Gastroesophageal sphincter (tissue), 4 donors: Measurements from ENCODE around the gene DNAJC25. TPM values are rescaled to one million over a fixed set of nuclear protein-coding genes. Genes with fewer than 3 reads are reported as not detected.
A peak's percentile ranks its signal among the peaks of the same experiment; 100 is the strongest.

ENCODE experiments used
- ATAC-seq: fragments of 150-250 bp; one replicate; pipeline ENCODE4 v1.9.1; 2016; ENCODE audit warnings: mild to moderate bottlenecking, moderate library complexity
- H3K27ac ChIP-seq, 4 donors: fragments of 200-600 bp; sonication (generic) in 3 of 4; 1 replicate in 3 of 4; 2 replicates in 1 of 4; pipeline ENCODE4 v1.5.1; 2016 to 2019
- H3K27me3 ChIP-seq: fragments of 200-600 bp; sonication (generic); one replicate; pipeline ENCODE4 v1.5.1; 2019
- H3K36me3 ChIP-seq, 2 donors: fragments of 200-600 bp; sonication (generic); one replicate each; pipeline ENCODE4 v1.5.1; 2019; ENCODE audit warnings: control low read depth in 1 of 2
- H3K4me1 ChIP-seq, 3 donors: fragments of 200-600 bp; sonication (generic); 1 replicate in 2 of 3; 2 replicates in 1 of 3; pipeline ENCODE4 v1.5.1; 2016 to 2019; ENCODE audit warnings: control low read depth in 2 of 3
- H3K4me3 ChIP-seq, 2 donors: fragments of 200-600 bp; sonication (generic); one replicate each; pipeline ENCODE4 v1.5.1; 2019; ENCODE audit warnings: mild to moderate bottlenecking in 1 of 2, moderate library complexity in 1 of 2
- H3K9me3 ChIP-seq, 3 donors: fragments of 200-600 bp; sonication (generic); one replicate each; pipeline ENCODE4 v1.5.1; 2017 to 2019; ENCODE audit warnings: control low read depth in 2 of 3
- CTCF ChIP-seq, 4 experiments: fragments of 200-600 bp in 2 of 4; fragments of 450-650 bp in 2 of 4; sonication (generic) in 1 of 4; IDR thresholded peaks; one replicate each; pipeline ENCODE4 v1.5.1; 2017 to 2019; ENCODE audit warnings: antibody characterized with exemption in 4 of 4, mild to moderate bottlenecking in 2 of 4, moderate library complexity in 2 of 4
- EP300 ChIP-seq: sonication (generic); formaldehyde crosslinking; IDR thresholded peaks from one replicate; pipeline ENCODE4 v1.6.1; 2017; ENCODE audit warnings: antibody characterized with exemption, mild to moderate bottlenecking
- POLR2A ChIP-seq, 2 donors: fragments of 450-650 bp; IDR thresholded peaks; one replicate each; pipeline ENCODE4 v1.6.1; 2017; ENCODE audit warnings: antibody characterized with exemption in 2 of 2, mild to moderate bottlenecking in 2 of 2, moderate library complexity in 1 of 2
- POLR2AphosphoS5 ChIP-seq: sonication (generic); formaldehyde crosslinking; IDR thresholded peaks from one replicate; pipeline ENCODE4 v1.6.1; 2017; ENCODE audit warnings: antibody characterized with exemption
- WGBS, 2 donors: methylation state at CpG; one replicate each; pipeline ENCODE4 v1.1.5; 2018; ENCODE audit warnings: low coverage in 1 of 2; 5-methylcytosine and 5-hydroxymethylcytosine counted together
- total RNA-seq, 4 donors: library from RNA; depleted of rRNA; stranded (reverse); fragments of >200 nt; gene quantifications; one replicate each; pipeline ENCODE4 v1.1.0, GENCODE V29; 2016

Gene DNAJC25
- 1 to 10 TPM; 7.9 to 9.9 (median 9.2) TPM for total RNA-seq

- no peak for TF ChIP-seq EP300
- peak; percentile 99 for TF ChIP-seq POLR2A (IDR thresholded peaks at IDR 0.05)
- peak in 2 of 4 experiments; percentile 27 to 30 for TF ChIP-seq CTCF (IDR thresholded peaks at IDR 0.05)
- peak; percentile 98 for TF ChIP-seq POLR2AphosphoS5
- peaks cover 9 to 32% (median 10%) of the 10 kb centered on the region in 3 donors for H3K4me1 ChIP-seq
- H3K4me3 ChIP-seq: peak within 1 kb of the TSS; percentile 75 to 97
- no peaks in the 10 kb centered on the region for H3K27me3 ChIP-seq
- no peaks in the 10 kb centered on the region for H3K36me3 ChIP-seq
- peak; percentile 100 for ATAC-seq
- 0 to 2% methylated on average over 3 to 11 of the region's 79 CpGs for WGBS, 2 donors
- H3K27ac ChIP-seq: peak within 1 kb of the TSS; percentile 71 to 95 (median 92)
- no peaks in the 10 kb centered on the region for H3K9me3 ChIP-seq
These were observed at the start of gene DNAJC25 for GRCh38 chr9:111631214-111631971. DNAJC25 (plus strand) TSS chr9:111631334; CDS start chr9:111631408, 74 bp downstream.

- Histone ChIP-seq H3K4me3 (no peak overlapping the region), H3K9me3 (no peaks in the 10 kb centered on the region), H3K27me3 (no peaks in the 10 kb centered on the region), H3K4me1 (no peaks in the 10 kb centered on the region), H3K27ac (no peak overlapping the region), H3K36me3 (peaks cover 3 to 87% of the 10 kb centered on the region in 2 donors)
- ATAC-seq: no peak
- 73 to 89% methylated on average over 3 of the region's 3 CpGs for WGBS, 2 donors
- TF ChIP-seq POLR2AphosphoS5 (no peak), EP300 (no peak), POLR2A (IDR thresholded peaks at IDR 0.05) (no peak), CTCF (IDR thresholded peaks at IDR 0.05) (no peak)
These were observed 48.2 kb upstream of the DNAJC25 start for GRCh38 chr9:111582888-111583287.

DNA sequence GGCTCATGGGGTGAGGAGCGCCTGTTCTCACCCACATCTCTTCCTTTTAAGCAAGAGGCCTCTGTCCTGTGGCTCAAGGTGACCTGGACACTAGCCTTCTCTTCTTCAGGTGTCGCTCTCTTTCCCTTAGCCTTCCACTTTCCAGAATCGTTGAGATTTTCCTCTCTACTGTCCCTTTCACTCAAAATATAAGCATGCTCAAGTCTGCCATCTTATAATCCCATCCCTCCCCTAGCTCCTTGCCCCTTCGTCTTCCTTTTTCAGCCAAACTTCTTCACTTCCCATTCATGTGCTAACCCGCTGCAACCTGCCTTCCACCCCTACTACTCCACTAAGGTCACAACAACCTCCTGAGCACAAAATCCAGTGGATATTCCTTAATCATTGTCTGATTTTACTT, 44.8 kb upstream of the DNAJC25 start:
- H3K27me3 ChIP-seq: no peaks in the 10 kb centered on the region
- peaks cover 3 to 77% of the 10 kb centered on the region in 2 donors for H3K36me3 ChIP-seq
- TF ChIP-seq CTCF (IDR thresholded peaks at IDR 0.05) (no peak), EP300 (no peak), POLR2A (IDR thresholded peaks at IDR 0.05) (no peak), POLR2AphosphoS5 (no peak)
- 93 to 97% methylated on average over 4 to 5 of the region's 5 CpGs for WGBS, 2 donors
- ATAC-seq: no peak
- no peak overlapping the region for H3K4me3 ChIP-seq
- no peaks in the 10 kb centered on the region for H3K4me1 ChIP-seq
- H3K27ac ChIP-seq: no peak overlapping the region
- H3K9me3 ChIP-seq: no peaks in the 10 kb centered on the region

DNA sequence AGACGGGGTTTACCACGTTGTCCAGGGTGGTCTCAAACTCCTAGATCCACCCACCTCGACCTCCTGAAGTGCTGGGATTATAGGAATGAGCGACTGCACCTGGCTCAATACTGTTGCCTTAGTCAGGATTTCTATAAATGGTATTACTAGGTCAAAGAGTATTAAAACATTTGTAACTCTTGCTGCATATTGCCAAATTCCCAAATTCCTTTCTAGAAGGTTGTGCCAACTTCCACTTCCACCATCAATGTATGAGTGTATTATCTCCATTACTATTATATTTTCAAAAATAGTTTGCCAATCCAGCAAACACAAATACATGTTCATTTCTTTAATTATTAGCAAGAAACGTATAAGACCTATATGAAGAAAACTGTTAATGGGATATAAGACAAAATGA, 42.3 kb upstream of the DNAJC25 start:
- 62 to 86% methylated on average over 5 of the region's 5 CpGs for WGBS, 2 donors
- no peak for ATAC-seq

More for the DNA sequence above, 42.3 kb upstream of the DNAJC25 start:
- TF ChIP-seq EP300 (no peak), POLR2A (IDR thresholded peaks at IDR 0.05) (no peak), POLR2AphosphoS5 (no peak), CTCF (IDR thresholded peaks at IDR 0.05) (no peak)
- Histone ChIP-seq H3K4me3 (no peak overlapping the region), H3K36me3 (peaks cover 3 to 74% of the 10 kb centered on the region in 2 donors), H3K27ac (no peak overlapping the region), H3K9me3 (no peaks in the 10 kb centered on the region), H3K27me3 (no peaks in the 10 kb centered on the region), H3K4me1 (no peaks in the 10 kb centered on the region)
